Fibroblast of skin of scalp (primary cell): ENCODE results near the gene NT5DC3.

Experiments used
- DNase-seq: peaks from one replicate; pipeline ENCODE4 v3.0.0-alpha.2; 2013

Gene NT5DC3

DNA sequence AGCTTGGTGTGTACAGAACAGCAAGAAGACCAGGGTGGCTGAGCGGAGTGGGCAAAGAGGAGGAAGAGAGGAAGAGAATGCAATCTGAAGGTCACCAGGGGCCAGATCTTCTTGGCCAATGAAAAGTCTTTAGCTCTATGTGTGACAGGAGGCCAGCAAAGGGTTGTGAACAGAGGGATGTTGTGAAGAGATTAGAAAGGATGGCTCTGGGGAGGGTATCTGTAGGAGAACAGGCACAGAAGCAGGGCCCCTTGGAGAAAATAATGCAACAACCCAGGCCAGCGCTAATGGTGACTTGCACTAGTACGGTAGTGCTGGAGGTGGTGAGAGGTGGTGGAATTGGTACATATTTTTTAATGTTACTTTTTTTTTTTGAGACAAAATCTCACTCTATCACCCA, 97.2 kb downstream of the NT5DC3 start:
- DNase-seq, result no peak

DNA sequence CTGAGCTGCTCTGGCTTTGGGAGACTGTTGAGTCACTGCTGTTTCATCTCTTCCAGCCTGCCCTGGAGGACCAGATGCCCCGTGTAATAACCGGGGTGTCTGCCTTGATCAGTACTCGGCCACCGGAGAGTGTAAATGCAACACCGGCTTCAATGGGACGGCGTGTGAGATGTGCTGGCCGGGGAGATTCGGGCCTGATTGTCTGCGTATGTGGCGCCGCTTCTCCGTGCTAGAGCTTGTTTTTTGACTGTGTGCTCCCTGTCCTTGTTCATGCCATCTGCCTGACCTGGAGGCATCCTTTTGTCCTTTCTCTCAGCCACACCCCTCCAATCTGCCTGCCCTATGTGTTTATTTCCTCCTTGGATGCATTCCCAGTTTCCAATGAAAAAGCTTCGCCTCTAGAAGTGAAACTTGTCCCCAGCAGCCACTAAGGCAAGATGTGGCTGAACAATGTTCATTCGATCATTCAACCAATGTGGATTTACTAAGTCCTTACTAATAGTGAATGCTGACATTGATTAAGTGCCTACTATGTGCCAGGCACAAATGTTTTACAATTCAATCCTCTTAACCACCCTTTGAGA, 98.6 kb downstream of the NT5DC3 start:
- DNase-seq, result no peak

DNA sequence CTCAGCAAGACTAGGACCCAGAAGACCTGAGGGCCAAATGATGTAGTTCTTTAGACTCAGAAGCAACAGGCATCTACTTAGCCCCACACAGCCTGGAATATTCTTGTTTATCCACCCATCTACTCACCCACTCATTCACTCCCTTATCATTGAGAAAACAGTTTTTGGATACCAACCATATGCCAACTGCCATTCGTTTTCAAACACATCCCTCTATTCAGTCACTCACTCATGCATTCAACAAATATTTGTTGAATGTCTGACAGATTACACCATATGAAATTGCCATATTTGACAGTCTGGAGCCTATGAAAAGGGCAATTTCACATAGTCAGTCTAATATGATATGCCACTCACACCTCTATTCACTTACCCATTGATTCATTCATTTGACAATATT, 103.2 kb downstream of the NT5DC3 start:
- no peak for DNase-seq

DNA sequence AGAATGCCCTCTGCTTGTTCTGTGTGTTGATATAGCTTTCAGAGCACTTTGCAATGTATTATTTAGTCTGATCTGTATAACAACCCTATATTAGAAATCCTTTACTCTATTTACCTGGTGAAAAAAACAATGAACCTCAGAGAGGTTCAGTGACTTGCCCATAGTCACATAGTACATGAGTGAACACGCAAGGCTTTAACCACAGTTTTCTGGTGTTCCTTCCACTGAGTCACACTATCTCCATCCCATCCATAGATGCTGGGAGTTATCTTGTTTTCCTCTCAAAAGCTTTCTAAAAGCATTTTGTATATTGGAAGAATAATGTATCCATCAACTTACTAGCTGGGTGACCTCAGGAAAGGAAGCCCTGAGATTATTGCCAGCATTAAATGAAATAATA, 104.5 kb downstream of the NT5DC3 start:
- no peak for DNase-seq

DNA sequence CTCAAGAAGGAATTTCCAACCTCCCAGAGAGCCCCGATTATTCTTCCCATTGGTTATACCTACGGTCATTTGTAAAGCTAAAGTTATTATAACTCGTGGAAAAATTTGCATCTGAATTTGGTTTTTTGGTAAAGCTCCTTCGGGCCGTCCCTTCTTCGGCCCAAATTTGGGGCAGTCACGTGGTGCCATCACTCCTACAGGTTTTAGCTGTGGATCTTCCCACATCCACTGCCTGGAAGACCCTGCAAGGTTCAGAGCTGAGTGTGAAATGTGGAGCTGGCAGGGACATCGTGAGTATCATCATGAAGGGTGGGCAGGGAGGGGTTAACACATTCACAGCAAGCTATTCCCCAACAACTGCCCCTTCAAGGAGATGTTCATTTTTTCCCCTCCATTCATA, 105.7 kb downstream of the NT5DC3 start:
- DNase-seq, result no peak

DNA sequence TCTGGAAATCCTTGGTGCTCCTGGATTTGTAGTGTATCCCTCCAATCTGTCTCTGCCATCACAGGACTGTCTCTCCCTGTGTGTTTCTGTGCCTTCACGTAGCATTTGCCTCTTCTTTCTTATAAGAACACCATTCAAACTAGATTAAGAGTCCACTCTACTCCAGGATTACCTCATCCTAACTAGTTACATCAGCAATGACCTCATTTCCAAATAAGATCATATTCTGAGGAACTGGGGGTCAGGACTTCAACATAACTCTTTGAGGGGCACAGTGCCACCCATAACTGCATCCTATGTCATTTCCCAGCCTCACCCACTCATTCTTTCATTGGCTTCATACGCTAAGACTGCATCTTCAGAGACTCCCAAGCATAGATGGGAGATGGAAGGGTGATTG, 106.2 kb downstream of the NT5DC3 start:
- DNase-seq, result no peak

DNA sequence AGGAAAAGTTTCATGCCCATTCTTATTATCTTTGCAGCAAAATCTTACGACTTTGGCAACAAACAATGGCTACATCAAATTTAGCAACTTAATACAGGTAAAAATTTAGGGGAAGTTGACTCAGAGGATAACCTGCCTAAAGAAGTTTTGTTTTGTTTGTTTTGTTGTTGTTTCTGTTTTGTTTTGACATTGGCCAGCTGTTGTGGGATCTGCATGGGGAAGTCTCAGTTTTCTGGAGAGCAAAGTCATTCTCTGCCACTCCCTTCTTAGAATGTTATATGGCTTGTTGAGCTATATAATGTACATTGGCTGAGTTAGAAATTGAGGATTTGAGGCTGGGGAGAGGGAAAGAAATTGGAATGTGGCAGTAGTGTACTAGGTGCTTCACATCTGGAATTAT, 109.5 kb downstream of the NT5DC3 start:
- no peak for DNase-seq

DNA sequence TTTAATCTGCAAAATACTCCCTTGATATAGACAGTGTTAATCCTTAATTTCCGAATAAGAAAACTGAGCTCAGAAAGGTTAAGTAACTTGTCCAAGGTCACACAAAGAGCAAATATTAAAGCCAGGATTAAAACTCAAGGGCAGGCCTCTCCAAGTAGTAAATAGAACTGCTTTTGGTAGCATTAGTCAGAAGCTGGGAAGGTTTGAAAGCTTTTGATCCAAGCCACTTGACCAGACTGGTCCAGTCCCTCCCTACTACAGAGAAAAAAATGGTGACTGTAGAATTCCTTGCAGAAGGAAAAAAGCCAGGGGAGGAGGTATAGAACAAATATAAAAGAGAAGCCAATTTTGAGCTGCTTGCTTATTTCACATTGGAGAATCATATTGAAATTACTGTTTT, 111.5 kb downstream of the NT5DC3 start:
- DNase-seq, result no peak

DNA sequence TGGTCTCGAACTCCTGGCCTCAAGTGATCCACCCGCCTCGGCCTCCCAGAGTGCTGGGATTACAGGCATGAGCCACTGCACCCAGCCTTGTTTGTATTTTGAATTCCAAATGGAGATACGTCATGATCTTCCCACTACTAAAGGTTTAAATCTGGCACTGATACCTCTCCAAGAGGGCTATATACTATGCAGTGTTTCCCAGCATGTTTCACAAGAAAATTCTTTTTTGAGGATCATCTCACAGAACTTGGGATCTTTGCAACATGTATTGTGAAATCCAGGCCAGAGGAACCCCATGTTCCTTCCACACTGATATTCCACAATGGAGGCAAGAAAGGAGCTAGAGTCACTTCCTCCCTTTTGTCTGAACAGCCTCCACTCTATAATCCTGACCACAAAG, 112.7 kb downstream of the NT5DC3 start:
- DNase-seq, result peak; percentile 17

DNA sequence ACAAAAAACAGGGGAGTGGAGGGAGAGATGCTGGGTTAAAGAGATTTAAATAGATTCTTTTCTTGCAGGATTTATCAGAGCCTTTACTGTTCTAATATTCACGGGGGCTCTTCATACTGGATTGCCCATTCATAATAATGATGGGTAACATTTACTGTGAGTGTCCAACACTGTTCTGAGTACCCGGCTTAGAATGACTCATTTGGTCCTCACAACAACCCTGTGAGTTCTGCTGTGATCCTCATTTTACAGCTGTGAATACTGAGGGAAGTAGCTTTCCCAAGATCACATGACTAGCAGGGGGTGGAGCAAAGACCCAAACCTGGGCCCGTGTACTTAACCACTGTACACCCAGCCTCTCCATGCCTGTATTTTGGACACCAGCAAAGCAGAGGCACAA, 113.4 kb downstream of the NT5DC3 start:
- no peak for DNase-seq

DNA sequence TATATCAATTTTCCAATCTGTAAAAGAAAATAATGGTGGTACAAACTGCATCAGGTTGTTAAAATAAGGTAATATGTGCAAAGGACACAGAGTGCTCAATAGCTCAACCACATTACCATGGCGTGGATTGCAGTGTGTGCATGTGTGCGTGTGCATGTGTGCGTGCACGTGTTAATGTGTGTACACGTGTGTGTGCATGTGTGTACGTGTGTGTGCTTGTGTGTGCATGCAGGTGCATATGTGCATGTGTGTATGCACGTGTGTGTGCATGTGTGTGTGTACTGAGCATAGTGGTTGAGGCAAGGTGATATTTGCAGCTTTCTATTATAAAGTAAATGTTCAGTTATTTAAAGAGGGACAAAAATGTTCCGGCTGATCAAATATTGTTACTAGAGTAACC, 115.6 kb downstream of the NT5DC3 start:
- DNase-seq, result no peak
